WTC11 (cell line): ENCODE data around the gene MYH11. TPM values are rescaled to one million over a fixed set of nuclear protein-coding genes. Genes with fewer than 3 reads are reported as not detected.
A peak's percentile ranks its signal among the peaks of the same experiment; 100 is the strongest.

Source experiments
- ATAC-seq: fragments of 200-7000 bp; cut with Tn5 transposase; 2 replicates; pipeline ENCODE4 v1.10.0; 2021; ENCODE audit warnings: mild to moderate bottlenecking, moderate library complexity
- CTCF ChIA-PET: fragments of 300-600 bp; sonication (Branson Sonifier 250); formaldehyde crosslinking; loops from one replicate; lab custom pipeline; 2021; ENCODE audit warnings: antibody characterized with exemption; lab: Charles Lee
- POLR2A ChIA-PET: fragments of 350-600 bp; sonication (Branson Sonifier 250); formaldehyde crosslinking; loops from one replicate; lab custom pipeline; 2021; ENCODE audit warnings: antibody characterized with exemption; lab: Charles Lee
- DNase-seq: peaks from one replicate; pipeline ENCODE4 v3.0.0; 2021; ENCODE audit warnings: low spot score
- H3K27ac Mint-ChIP-seq: 2 replicates; pipeline ENCODE4 v1.8.0; 2021; ENCODE audit warnings: mixed read lengths
- H3K27me3 Mint-ChIP-seq: 2 replicates; pipeline ENCODE4 v1.8.0; 2021; ENCODE audit warnings: low read depth, mild to moderate bottlenecking, moderate library complexity, mixed read lengths
- H3K36me3 Mint-ChIP-seq: 2 replicates; pipeline ENCODE4 v1.8.0; 2021; ENCODE audit warnings: mixed read lengths
- H3K4me1 Mint-ChIP-seq: 2 replicates; pipeline ENCODE4 v1.8.0; 2022; ENCODE audit warnings: mixed read lengths
- H3K4me3 Mint-ChIP-seq: 2 replicates; pipeline ENCODE4 v1.8.0; 2021; ENCODE audit warnings: mild to moderate bottlenecking, moderate library complexity, mixed read lengths
- H3K9me3 Mint-ChIP-seq: 2 replicates; pipeline ENCODE4 v1.8.0; 2021; ENCODE audit warnings: mixed read lengths
- ATF1 ChIP-seq: sonication (generic); formaldehyde crosslinking; IDR thresholded peaks from 2 replicates; pipeline ENCODE4 v1.8.1; 2023; ENCODE audit warnings: mild to moderate bottlenecking, moderate library complexity, missing genetic modification reagents
- CBFB ChIP-seq: sonication (generic); formaldehyde crosslinking; IDR thresholded peaks from 2 replicates; pipeline ENCODE4 v1.8.1; 2022; ENCODE audit warnings: mild to moderate bottlenecking, low read depth, missing genetic modification reagents
- CREB1 ChIP-seq: sonication (generic); formaldehyde crosslinking; IDR thresholded peaks from 2 replicates; pipeline ENCODE4 v1.8.0; 2023; ENCODE audit warnings: mild to moderate bottlenecking, missing genetic modification reagents
- ESRRA ChIP-seq: sonication (generic); formaldehyde crosslinking; IDR thresholded peaks from 2 replicates; pipeline ENCODE4 v1.8.1; 2022; ENCODE audit warnings: mild to moderate bottlenecking, missing genetic modification reagents, borderline replicate concordance
- FOXP1 ChIP-seq: sonication (generic); formaldehyde crosslinking; IDR thresholded peaks from 2 replicates; pipeline ENCODE4 v1.8.0; 2022; ENCODE audit warnings: missing genetic modification reagents, mild to moderate bottlenecking, moderate library complexity, borderline replicate concordance
- GABPB1 ChIP-seq: sonication (generic); formaldehyde crosslinking; IDR thresholded peaks from 2 replicates; pipeline ENCODE4 v1.8.1; 2023; ENCODE audit warnings: mild to moderate bottlenecking, missing genetic modification reagents
- IRF2 ChIP-seq: sonication (generic); formaldehyde crosslinking; IDR thresholded peaks from 2 replicates; pipeline ENCODE4 v1.8.0; 2022; ENCODE audit warnings: low read depth, missing genetic modification reagents, borderline replicate concordance
- KAT7 ChIP-seq: sonication (generic); formaldehyde crosslinking; IDR thresholded peaks from 2 replicates; pipeline ENCODE4 v1.8.1; 2023; ENCODE audit warnings: missing genetic modification reagents, mild to moderate bottlenecking, borderline replicate concordance
- NFYB ChIP-seq: sonication (generic); formaldehyde crosslinking; conservative IDR thresholded peaks from 2 replicates; pipeline ENCODE4 v1.8.0; 2022; ENCODE audit warnings: low read depth, missing genetic modification reagents
- OVOL2 ChIP-seq: fragments of 250-450 bp; sonication (Bioruptor Pico); IDR thresholded peaks from 2 replicates; pipeline ENCODE4 v1.9.0; 2021; ENCODE audit warnings: mild to moderate bottlenecking, borderline replicate concordance
- ZNF219 ChIP-seq: sonication (generic); formaldehyde crosslinking; IDR thresholded peaks from 2 replicates; pipeline ENCODE4 v1.8.0; 2023; ENCODE audit warnings: missing genetic modification reagents, mild to moderate bottlenecking, borderline replicate concordance
- total RNA-seq: library from RNA; stranded (reverse); gene quantifications from 3 replicates; pipeline ENCODE4 v1.2.3, GENCODE V29; 2021
- TF ChIP-seq, protein P1 (sequence below): fragments of 250-450 bp; sonication (Bioruptor Pico); IDR thresholded peaks from 2 replicates; pipeline ENCODE4 v1.9.0; 2021; ENCODE audit warnings: mild to moderate bottlenecking
- TF ChIP-seq, protein P2 (sequence below): fragments of 250-450 bp; sonication (Bioruptor Pico); IDR thresholded peaks from 2 replicates; pipeline ENCODE4 v1.9.0; 2021; ENCODE audit warnings: mild to moderate bottlenecking, borderline replicate concordance
- TF ChIP-seq, protein P3 (sequence below): fragments of 250-450 bp; sonication (Bioruptor Pico); IDR thresholded peaks from 2 replicates; pipeline ENCODE4 v1.9.0; 2021; ENCODE audit warnings: moderate library complexity, mild to moderate bottlenecking, inconsistent platforms, borderline replicate concordance
- TF ChIP-seq, protein P4 (sequence below): fragments of 200-600 bp; IDR thresholded peaks from 2 replicates; pipeline ENCODE4 v1.8.0; 2022; ENCODE audit warnings: antibody characterized with exemption
- TF ChIP-seq, protein P5 (sequence below): sonication (generic); formaldehyde crosslinking; IDR thresholded peaks from 2 replicates; pipeline ENCODE4 v1.8.0; 2023; ENCODE audit warnings: missing genetic modification reagents, mild to moderate bottlenecking, borderline replicate concordance

MYH11 gene
- total RNA-seq, 1 experiment from 2014 or later, result 0.74 TPM

DNA sequence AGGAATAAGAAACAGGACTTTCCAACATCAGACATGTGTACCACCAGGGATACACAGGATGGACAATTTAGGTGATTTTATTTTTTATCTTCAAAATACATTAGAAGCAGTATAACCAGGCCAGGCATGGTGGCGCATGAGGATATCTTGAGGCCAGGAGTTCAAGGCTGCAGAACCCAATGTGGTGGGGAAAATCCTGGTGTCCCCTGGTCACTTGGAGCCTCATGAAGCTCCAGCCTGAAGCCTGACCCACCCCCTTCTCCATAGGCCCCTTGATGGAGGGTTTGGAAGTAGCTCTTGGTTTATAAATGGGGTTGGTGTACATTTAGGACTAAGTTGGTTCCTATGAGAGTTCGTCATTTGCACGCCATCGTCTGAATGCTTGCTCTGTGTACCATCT is 88.6 kb downstream of the MYH11 start (continued):
- TF ChIP-seq, protein P1, sequence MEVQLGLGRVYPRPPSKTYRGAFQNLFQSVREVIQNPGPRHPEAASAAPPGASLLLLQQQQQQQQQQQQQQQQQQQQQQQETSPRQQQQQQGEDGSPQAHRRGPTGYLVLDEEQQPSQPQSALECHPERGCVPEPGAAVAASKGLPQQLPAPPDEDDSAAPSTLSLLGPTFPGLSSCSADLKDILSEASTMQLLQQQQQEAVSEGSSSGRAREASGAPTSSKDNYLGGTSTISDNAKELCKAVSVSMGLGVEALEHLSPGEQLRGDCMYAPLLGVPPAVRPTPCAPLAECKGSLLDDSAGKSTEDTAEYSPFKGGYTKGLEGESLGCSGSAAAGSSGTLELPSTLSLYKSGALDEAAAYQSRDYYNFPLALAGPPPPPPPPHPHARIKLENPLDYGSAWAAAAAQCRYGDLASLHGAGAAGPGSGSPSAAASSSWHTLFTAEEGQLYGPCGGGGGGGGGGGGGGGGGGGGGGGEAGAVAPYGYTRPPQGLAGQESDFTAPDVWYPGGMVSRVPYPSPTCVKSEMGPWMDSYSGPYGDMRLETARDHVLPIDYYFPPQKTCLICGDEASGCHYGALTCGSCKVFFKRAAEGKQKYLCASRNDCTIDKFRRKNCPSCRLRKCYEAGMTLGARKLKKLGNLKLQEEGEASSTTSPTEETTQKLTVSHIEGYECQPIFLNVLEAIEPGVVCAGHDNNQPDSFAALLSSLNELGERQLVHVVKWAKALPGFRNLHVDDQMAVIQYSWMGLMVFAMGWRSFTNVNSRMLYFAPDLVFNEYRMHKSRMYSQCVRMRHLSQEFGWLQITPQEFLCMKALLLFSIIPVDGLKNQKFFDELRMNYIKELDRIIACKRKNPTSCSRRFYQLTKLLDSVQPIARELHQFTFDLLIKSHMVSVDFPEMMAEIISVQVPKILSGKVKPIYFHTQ (CRISPR knock-in tag), result no peak
- no peak for TF ChIP-seq OVOL2

DNA sequence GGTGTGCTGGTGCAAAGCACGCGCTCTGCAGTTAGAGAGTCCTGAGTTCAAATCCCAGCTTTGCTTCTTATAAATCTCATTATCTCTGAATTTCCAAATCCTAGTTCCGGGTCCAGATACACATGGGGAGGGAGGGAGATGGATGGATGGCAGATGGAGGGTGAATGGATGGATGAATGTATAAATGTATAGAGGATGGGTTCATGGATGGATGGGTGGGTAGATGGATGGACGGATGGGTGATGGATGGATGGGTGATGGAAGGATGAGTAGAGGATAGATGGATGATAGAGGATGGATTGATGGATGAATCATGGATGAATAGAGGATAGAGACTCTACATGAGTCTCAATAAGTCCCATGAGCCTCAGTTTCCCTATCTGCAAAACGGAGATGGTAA is 89.9 kb downstream of the MYH11 start:
- Mint-ChIP-seq H3K4me1 (no peaks in the 10 kb centered on the region), H3K36me3 (no peaks in the 10 kb centered on the region), H3K27me3 (no peaks in the 10 kb centered on the region), H3K4me3 (no peak overlapping the region), H3K9me3 (no peaks in the 10 kb centered on the region), H3K27ac (no peak overlapping the region)
- ChIA-PET CTCF (interaction anchor here (1.1 to 3.8 kb wide), 5 partner anchors 11 to 122 kb away, joined by 3 to 18 read pairs (median 6); partner anchors contain the start of gene CEP20), POLR2A (no interaction called here)
- ATAC-seq, result no peak
- DNase-seq, result no peak
- TF ChIP-seq, protein P2, sequence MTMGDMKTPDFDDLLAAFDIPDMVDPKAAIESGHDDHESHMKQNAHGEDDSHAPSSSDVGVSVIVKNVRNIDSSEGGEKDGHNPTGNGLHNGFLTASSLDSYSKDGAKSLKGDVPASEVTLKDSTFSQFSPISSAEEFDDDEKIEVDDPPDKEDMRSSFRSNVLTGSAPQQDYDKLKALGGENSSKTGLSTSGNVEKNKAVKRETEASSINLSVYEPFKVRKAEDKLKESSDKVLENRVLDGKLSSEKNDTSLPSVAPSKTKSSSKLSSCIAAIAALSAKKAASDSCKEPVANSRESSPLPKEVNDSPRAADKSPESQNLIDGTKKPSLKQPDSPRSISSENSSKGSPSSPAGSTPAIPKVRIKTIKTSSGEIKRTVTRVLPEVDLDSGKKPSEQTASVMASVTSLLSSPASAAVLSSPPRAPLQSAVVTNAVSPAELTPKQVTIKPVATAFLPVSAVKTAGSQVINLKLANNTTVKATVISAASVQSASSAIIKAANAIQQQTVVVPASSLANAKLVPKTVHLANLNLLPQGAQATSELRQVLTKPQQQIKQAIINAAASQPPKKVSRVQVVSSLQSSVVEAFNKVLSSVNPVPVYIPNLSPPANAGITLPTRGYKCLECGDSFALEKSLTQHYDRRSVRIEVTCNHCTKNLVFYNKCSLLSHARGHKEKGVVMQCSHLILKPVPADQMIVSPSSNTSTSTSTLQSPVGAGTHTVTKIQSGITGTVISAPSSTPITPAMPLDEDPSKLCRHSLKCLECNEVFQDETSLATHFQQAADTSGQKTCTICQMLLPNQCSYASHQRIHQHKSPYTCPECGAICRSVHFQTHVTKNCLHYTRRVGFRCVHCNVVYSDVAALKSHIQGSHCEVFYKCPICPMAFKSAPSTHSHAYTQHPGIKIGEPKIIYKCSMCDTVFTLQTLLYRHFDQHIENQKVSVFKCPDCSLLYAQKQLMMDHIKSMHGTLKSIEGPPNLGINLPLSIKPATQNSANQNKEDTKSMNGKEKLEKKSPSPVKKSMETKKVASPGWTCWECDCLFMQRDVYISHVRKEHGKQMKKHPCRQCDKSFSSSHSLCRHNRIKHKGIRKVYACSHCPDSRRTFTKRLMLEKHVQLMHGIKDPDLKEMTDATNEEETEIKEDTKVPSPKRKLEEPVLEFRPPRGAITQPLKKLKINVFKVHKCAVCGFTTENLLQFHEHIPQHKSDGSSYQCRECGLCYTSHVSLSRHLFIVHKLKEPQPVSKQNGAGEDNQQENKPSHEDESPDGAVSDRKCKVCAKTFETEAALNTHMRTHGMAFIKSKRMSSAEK (CRISPR knock-in tag), result no peak
- TF ChIP-seq, protein P3, sequence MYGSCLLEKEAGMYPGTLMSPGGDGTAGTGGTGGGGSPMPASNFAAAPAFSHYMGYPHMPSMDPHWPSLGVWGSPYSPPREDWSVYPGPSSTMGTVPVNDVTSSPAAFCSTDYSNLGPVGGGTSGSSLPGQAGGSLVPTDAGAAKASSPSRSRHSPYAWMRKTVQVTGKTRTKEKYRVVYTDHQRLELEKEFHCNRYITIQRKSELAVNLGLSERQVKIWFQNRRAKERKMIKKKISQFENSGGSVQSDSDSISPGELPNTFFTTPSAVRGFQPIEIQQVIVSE (CRISPR knock-in tag), result no peak
- no peak for TF ChIP-seq ZNF219 (CRISPR knock-in tag)
- no peak for TF ChIP-seq CREB1 (CRISPR knock-in tag)
- no peak for TF ChIP-seq FOXP1

DNA sequence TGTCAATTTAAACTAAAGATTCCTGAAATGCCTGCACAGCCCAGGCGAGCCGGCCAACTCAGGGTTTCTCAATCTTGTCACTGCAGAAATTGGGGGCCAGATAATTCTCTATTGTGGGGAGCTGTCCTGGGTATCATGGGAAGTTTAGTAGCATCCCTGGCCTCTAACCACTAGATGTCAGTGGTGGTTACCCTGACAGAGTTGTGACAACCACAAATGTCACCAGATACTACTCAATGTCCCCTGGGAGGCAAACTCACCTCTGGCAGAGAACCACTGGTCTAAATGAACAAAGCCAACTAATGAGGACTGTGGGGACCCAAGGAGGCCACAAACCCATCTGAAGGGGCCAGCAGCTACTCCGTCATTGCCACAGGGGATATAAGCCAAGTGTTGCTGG is 90.9 kb downstream of the MYH11 start:
- DNase-seq, result peak; percentile 26
- peak; percentile 90 for ATAC-seq
- H3K27ac Mint-ChIP-seq, result no peak overlapping the region
- ChIA-PET CTCF (interaction anchor here (0.6 to 3.8 kb wide), 8 partner anchors 10 to 123 kb away, joined by 3 to 18 read pairs (median 4); partner anchors contain the start of gene CEP20), POLR2A (no interaction called here)
- TF ChIP-seq ESRRA, result no peak
- TF ChIP-seq, protein P4, sequence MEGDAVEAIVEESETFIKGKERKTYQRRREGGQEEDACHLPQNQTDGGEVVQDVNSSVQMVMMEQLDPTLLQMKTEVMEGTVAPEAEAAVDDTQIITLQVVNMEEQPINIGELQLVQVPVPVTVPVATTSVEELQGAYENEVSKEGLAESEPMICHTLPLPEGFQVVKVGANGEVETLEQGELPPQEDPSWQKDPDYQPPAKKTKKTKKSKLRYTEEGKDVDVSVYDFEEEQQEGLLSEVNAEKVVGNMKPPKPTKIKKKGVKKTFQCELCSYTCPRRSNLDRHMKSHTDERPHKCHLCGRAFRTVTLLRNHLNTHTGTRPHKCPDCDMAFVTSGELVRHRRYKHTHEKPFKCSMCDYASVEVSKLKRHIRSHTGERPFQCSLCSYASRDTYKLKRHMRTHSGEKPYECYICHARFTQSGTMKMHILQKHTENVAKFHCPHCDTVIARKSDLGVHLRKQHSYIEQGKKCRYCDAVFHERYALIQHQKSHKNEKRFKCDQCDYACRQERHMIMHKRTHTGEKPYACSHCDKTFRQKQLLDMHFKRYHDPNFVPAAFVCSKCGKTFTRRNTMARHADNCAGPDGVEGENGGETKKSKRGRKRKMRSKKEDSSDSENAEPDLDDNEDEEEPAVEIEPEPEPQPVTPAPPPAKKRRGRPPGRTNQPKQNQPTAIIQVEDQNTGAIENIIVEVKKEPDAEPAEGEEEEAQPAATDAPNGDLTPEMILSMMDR, result peak; percentile 32; the same call in 1 of the 2 replicates
- no peak for TF ChIP-seq IRF2
- H3K4me1 Mint-ChIP-seq, result peaks cover 6% of the 10 kb centered on the region
- no peaks in the 10 kb centered on the region for H3K36me3 Mint-ChIP-seq
- H3K4me3 Mint-ChIP-seq, result no peak overlapping the region
- H3K27me3 Mint-ChIP-seq, result no peaks in the 10 kb centered on the region
- H3K9me3 Mint-ChIP-seq, result no peaks in the 10 kb centered on the region

DNA sequence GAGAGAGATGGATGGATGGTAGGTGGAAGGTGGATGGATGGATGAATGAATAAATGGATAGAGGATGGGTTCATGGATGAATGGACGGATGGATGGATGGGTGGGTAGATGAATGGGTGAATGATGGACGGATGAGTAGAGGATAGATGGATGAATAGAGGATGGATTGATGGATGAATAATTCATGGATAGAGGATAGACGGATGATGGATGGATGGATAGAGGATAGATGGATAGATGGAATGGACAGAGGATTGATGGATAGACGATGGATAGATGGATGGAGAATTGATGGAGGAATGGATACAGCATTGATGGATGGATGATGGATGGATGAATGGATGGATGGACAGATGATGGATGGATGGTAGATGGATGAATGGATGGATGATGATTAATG is 91.7 kb downstream of the MYH11 start:
- DNase-seq (no peak), ATAC-seq (no peak)
- Mint-ChIP-seq H3K9me3 (peaks cover 3% of the 10 kb centered on the region; the same call in 1 of the 2 replicates), H3K36me3 (no peaks in the 10 kb centered on the region), H3K27ac (no peak overlapping the region), H3K27me3 (no peaks in the 10 kb centered on the region), H3K4me1 (peaks cover 6% of the 10 kb centered on the region), H3K4me3 (no peak overlapping the region)
- TF ChIP-seq, protein P5, sequence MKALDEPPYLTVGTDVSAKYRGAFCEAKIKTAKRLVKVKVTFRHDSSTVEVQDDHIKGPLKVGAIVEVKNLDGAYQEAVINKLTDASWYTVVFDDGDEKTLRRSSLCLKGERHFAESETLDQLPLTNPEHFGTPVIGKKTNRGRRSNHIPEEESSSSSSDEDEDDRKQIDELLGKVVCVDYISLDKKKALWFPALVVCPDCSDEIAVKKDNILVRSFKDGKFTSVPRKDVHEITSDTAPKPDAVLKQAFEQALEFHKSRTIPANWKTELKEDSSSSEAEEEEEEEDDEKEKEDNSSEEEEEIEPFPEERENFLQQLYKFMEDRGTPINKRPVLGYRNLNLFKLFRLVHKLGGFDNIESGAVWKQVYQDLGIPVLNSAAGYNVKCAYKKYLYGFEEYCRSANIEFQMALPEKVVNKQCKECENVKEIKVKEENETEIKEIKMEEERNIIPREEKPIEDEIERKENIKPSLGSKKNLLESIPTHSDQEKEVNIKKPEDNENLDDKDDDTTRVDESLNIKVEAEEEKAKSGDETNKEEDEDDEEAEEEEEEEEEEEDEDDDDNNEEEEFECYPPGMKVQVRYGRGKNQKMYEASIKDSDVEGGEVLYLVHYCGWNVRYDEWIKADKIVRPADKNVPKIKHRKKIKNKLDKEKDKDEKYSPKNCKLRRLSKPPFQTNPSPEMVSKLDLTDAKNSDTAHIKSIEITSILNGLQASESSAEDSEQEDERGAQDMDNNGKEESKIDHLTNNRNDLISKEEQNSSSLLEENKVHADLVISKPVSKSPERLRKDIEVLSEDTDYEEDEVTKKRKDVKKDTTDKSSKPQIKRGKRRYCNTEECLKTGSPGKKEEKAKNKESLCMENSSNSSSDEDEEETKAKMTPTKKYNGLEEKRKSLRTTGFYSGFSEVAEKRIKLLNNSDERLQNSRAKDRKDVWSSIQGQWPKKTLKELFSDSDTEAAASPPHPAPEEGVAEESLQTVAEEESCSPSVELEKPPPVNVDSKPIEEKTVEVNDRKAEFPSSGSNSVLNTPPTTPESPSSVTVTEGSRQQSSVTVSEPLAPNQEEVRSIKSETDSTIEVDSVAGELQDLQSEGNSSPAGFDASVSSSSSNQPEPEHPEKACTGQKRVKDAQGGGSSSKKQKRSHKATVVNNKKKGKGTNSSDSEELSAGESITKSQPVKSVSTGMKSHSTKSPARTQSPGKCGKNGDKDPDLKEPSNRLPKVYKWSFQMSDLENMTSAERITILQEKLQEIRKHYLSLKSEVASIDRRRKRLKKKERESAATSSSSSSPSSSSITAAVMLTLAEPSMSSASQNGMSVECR (CRISPR knock-in tag), result no peak
- TF ChIP-seq ATF1 (CRISPR knock-in tag) (no peak), KAT7 (CRISPR knock-in tag) (no peak), GABPB1 (CRISPR knock-in tag) (no peak), NFYB (no peak), CBFB (no peak)
- ChIA-PET CTCF (interaction anchor here (0.6 to 3.8 kb wide), 7 partner anchors 9 to 62 kb away, joined by 3 to 18 read pairs (median 5); no protein-coding TSS in a partner anchor), POLR2A (no interaction called here)
